Erythroblast (primary cell): Measurements from ENCODE around the gene PIGL.
"Not testable (repeated sequence)": the region's sequence is repeated elsewhere in the genome, so short reads cannot be mapped to it uniquely, and the experiment has no call there.

Experiments used
- DNase-seq, 2 experiments: peaks; one replicate each; lab custom pipeline; 2025; lab: John Stamatoyannopoulos, UW
- GATA1 ChIP-seq: IDR thresholded peaks from 2 replicates; pipeline ENCODE4 v1.6.1; 2011; ENCODE audit warnings: low read depth, mild to moderate bottlenecking, control low read depth, low read length, moderate library complexity
- POLR2A ChIP-seq: IDR thresholded peaks from 2 replicates; pipeline ENCODE4 v1.6.1; 2011; ENCODE audit warnings: mild to moderate bottlenecking, low read length

Gene PIGL

DNA sequence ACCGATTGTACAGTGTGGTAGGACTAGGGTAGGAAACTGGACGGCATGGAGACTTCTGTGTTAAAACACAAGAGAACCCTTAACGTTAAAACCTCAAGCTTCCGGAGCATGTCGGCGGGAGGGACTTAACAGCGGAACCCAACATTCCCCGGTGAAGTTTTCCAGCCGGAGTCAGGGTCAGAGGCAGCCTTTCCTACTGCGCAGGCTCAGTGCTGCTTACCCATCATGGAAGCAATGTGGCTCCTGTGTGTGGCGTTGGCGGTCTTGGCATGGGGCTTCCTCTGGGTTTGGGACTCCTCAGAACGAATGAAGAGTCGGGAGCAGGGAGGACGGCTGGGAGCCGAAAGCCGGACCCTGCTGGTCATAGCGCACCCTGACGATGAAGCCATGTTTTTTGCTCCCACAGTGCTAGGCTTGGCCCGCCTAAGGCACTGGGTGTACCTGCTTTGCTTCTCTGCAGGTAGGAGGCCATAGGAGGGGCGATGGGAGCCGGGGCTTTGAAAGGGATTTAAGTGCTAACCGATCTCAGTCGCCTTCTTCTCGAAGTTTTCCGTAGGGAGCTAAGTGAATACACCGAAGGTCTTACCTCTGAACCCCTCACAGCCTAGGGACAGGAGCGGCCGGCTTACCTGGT is at the start of gene PIGL:
PIGL (plus strand) TSS at position 209 of the 634 bp plus-strand sequence; CDS start at position 226, 17 bp downstream.
- DNase-seq: peak; percentile 92 to 95
- TF ChIP-seq GATA1: no peak
- TF ChIP-seq POLR2A: peak; percentile 95

DNA sequence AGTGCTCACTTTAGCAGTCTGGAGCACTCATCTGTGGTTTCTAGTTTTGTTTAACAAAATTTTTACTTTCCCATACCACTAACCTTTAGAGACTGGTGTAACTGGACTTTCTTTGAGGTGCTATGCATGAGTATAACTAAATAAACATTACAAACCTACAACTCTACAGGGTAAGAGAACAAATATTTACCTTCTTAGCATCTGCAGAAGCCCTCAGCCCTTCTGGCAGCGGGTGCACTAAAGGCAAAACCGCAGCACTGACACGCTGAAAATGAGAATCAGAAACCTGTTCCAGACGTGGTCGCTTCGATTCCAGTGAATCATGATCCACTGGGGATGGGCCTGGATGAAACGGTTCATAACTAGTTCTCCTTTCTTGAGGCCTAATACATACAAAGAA is 45.4 kb upstream of the PIGL start:
- TF ChIP-seq GATA1 (no peak), POLR2A (no peak)
- no peak for DNase-seq

DNA sequence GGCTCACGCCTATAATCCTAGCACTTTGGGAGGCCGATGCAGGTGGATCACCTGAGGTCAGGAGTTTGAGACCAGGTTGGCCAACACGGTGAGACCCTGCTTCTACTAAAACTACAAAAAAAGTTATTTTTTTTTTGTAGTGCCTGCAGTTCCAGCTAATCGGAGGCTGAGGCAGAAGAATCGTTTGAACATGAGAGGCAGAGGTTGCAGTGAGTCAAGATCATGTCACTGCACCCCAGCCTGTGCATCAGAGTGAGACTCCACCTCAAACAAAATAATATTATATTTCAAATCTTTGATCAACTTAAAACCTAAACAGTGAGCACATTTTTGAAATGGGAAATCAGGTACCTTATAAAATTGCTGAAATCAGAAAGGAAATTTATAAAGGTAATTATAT is 38.2 kb upstream of the PIGL start:
- DNase-seq: no peak
- TF ChIP-seq POLR2A: no peak
- TF ChIP-seq GATA1: no peak

DNA sequence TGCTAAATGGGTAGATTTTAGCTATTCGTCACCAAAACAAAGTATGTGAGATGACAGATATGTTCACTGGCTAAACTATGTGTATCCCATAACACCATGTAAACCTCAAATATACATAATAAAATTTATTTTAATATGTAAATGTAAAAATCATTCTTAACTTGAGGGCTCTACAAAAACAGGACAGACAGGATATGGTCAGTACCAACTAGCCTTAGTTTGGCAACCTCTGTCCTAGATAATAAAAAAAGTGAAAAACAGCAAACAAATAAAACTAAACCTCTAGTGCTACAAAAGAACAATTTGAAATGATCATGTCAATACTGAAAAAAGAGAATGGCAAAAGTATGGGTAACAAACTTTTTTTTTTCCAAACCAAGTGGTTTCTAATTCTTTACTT is 35.4 kb upstream of the PIGL start:
- no peak for DNase-seq

DNA sequence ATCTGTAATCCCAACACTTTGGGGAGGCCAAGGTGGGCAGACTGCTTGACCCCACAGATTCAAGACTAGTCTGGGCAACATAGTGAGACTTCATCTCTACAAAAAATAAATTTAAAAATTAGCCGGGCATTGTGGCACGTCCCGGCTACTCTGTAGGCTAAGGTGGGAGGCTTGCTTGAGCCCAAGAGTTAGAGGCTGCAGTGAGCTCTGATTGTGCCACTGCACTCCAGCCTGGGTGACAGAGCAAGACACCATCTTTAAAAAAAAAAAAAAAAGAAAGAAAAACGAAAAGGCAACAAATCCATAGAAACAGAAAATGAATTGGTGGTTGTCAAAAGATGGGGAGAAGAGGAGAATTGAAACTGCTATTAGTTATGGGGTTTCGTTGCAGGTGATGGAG is 29.4 kb upstream of the PIGL start:
- DNase-seq: no peak
- TF ChIP-seq POLR2A: no peak
- TF ChIP-seq GATA1: no peak

More for the DNA sequence above, 35.4 kb upstream of the PIGL start:
- TF ChIP-seq GATA1: no peak
- TF ChIP-seq POLR2A: no peak

DNA sequence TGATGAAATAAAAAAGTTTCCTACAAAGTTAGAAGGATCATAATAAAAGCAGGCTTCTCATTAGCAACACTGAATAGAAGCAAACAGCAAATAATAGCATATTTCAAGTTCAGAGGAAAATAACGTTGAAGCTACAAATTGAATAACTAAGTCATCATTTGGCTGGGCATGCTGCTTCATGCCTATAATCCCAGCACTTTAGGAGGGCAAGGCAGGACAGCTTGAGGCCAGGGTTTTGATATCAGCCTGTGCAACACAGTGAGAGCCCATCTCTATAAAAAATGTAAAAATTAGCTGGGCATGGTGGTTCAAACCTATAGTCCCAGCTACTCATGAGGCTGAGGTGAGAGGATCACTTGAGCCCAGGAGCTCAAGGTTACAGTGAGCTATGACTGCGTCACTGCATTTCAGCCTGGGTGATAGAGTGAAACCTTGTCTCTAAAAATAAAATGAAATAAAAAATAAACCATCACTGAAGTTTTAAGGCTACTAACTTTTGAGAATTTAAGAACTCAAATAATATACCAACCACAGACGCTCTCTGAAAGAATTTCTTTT is 27.1 kb upstream of the PIGL start:
- DNase-seq: no peak
- TF ChIP-seq POLR2A: no peak
- no peak for TF ChIP-seq GATA1

DNA sequence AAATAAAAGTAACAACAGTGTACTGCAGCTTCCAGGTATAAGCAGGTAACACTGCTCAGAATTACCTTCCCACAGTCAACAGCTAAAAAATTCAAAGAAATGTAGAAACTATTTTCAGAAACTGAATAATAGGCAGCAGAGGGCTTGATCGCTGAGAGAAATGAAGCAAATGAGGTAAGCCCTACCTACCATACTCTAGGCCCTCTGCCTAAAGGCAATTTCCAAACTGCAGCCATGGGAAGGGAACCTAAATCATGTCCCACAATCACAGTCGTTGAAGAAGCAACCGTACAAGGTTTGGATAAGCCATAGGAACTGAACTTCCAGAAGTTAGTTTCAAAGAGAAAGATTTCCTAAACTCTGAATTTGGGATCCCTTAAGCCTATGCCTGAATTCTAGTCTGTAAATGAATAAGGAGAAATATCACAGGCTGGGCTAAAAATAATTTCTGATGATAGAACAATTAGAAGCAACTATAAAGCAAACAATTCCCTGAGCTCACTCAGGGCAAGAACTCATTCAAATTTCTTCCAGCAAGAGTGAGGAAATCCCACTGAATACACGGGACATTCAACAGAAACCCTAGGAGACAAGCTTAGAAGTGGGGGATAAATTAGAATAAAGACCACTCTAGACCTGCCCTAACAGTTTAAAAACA is 26.2 kb upstream of the PIGL start:
- no peak for DNase-seq
- TF ChIP-seq POLR2A (no peak), GATA1 (no peak)

DNA sequence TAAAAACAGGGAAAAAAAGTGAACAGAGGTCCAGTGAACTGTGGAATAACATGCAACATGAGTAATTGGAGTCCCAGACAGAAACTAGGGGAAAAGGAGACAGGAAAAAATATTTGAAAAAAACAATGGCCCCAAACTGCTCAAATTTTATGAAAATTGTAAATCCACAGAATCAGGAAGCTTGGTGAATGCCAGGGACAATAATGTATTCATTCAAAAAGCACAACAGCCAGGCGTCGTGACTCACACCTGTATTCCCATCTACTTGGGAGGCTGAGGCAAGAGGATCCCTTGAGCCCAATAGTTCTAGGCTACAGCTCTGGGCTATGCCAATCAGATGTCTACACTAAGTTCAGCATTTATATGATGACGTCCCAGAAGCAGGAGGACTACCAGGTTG is 25.4 kb upstream of the PIGL start:
- no peak for DNase-seq
- TF ChIP-seq POLR2A (no peak), GATA1 (no peak)

DNA sequence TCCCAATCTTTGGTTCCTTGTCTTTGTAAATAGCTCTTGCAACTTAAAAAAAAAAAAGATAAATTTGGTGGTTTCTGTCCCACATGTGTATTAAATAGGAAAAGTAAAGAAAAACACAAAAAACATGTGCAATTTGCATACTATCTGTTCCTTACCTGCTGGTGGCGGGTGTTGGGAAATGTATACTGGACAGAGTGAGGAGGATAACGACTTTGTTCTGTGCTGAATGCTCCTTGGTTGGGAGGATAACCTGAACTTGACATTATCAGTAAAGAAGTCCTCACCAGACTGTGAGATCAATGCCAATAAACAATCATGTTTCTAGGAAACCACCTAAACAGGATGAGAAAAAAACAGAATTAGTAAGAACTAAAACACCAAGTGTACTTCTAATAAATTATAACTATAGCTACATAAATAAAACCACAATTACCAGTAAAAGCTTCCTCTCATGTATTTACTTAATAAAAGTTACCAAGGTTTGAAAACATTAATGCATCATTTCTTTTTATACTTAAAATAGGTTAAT is 22.6 kb upstream of the PIGL start:
- DNase-seq: peak; percentile 50 to 86

DNA sequence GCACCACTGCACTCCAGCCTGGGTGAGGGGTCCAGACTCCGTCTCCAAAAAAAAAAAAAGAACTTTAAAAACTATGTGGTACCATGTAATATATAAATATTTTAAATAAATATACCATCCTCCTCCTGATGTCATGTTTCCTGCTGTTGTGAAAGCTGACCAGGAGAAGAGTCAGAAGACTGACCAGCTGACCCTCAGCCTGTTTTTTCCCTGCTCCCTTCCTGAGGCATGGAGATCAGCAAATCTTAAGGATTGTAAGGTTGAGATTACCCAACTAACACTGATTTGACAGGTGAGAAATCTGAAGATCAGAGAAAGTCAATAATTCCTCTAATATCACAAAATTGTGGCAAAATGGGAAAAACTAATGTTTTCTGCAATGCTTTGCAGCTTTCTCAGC is 19.7 kb upstream of the PIGL start:
- TF ChIP-seq POLR2A (no peak), GATA1 (no peak)
- no peak for DNase-seq

DNA sequence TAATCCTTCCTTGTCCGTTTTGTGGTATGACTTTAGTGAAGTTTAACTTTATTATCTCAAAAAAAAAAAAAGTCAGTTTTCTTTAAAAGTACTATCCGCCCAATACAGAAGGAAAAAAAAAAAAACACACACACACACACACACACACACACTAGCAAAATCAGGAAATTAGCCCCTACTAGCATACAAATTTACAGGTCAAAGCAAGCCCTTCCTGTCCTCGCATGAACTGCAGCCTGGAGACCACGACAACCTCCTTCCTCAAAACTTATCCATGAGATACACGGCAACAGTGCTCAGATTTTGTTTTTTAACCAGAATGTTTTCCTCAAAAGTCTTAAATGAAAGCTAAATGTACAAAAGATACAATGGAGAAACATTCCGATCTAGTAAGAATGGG is 17.9 kb upstream of the PIGL start:
- no peak for TF ChIP-seq GATA1
- DNase-seq: peak in 1 of 2 experiments; percentile 13

DNA sequence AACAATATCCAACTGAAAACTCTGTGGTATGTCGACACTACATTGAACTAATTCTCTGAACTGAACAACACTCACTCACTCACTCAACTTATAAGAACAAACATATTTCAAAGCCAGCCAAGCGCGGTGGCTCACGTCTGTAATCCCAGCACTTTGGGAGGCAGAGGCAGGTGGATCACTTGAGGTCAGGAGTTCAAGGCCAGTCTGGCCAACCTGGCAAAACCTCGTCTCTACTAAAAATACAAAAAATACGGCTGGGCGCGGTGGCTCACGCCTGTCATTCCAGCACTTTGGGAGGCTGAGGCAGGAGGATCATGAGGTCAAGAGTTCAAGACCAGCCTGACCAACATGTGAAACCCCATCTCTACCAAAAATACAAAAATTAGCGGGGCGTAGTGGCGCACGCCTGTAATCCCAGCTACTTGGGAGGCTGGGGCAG is 15.3 kb upstream of the PIGL start:
- not testable (repeated sequence) for DNase-seq

DNA sequence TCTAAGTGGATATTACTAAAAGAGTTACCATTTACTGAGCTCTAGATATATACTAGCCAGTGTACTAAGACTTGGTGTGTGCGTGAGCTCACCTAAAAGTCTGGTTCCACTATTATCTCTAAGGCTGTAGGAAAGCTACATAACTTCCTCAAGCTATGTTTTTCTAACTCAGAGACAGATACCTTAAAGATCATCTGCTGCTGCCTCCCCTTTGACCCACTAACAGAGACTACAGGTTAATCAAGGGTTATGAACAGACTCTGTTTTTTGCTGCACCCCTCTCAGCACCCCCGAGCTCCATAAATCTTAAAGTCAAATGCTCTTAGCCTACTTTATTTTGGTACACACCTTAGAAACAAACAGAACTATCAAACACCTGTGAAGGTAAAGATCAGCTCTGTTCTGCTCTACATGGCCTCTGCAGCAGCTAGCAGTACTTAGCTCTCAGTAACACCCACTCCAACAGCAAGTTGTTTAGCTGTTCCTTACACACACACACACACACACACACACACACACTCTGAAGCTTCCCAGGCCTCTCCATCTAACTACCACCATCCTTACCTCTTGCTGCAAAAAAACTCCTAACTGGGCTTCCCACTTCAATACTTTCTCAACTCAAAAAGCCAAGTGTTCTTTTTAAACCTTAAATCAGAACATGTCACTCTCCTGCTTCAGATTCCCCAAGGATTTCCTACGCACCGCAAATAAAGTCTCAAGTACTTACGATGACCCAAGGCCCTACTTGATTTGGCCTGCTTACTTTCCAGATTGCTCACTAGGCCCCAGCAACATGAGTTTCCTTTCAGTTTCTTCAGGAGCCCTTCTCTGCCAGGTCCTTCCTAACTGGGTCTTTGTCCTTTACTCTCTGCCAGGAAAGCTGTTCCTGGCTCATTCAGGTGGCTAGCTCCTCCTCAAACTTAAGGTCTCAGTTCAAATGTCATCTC is 14.2 kb upstream of the PIGL start:
- not testable (repeated sequence) for DNase-seq

DNA sequence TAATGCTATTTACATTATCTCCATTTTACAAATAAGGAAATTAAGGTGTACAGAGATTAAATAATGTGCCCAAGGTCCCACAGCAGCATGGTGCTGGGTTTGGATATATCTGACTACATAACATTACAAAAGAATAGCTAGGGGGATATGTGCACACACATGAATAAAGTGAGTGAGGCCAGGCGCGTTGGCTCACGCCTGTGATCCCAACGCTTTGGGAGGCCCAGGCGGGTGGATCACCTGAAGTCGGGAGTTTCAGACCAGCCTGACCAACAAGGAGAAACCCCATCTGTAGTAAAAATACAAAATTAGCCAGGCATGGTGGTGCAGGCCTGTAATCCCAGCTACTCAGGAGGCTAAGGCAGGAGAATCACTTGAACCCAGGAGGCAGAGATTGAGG is 12.2 kb upstream of the PIGL start:
- not testable (repeated sequence) for DNase-seq
